Measurements from ENCODE around the gene NPAS3.

NPAS3 gene

DNA sequence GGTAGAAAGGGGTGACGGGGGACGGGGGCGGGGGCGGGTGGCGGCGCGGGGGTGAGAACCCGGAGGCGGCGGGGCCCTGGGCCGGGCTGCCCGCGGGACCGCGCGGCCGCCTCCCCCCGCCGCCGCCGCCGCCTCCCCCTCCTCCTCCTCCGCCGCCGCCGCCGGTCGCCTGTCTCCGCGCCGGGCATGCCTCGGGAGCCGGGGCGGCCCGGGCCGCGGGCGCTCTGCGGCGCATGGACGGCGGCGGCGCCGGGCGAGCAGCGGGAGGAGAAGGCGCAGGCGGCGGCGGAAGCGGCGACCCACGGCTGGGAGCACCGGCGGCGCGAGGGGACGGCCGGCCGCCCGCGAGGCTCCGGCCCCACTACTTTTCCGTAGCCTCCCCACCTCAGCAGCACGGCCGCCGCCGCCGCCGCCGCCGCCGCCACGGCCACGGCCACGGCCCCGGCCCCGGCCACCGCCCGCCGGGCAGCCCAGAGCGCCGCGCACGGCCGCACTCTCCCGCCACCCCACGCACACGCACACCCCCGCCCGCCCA lies at the start of gene NPAS3:
NPAS3 (plus strand) TSS at position 161 of the 535 bp plus-strand sequence.
- H3K27me3 ChIP-seq (ENCODE audit: control insufficient read depth, insufficient read depth, low read length) = peaks cover 24% of the 10 kb centered on the region
- no peaks in the 10 kb centered on the region for H3K36me3 ChIP-seq (ENCODE audit: control insufficient read depth, insufficient read depth, low read length)
- DNase-seq (ENCODE audit: low read depth, low spot score) = no peak
- H3K4me1 ChIP-seq (ENCODE audit: control insufficient read depth, insufficient read depth, low read length) = peaks cover 3% of the 10 kb centered on the region; the same call in 1 of the 2 replicates
- no peak within 1 kb of the TSS for H3K27ac ChIP-seq (ENCODE audit: low read length)
- no peaks in the 10 kb centered on the region for H3K9me3 ChIP-seq (ENCODE audit: control insufficient read depth, insufficient read depth, low read length)
- H3K4me3 ChIP-seq (ENCODE audit: low read length) = peak within 1 kb of the TSS; percentile 47; the same call in 1 of the 2 replicates
- WGBS (ENCODE audit: insufficient coverage, insufficient read length) = no CpG with 5 or more reads among the region's 92 CpGs

DNA sequence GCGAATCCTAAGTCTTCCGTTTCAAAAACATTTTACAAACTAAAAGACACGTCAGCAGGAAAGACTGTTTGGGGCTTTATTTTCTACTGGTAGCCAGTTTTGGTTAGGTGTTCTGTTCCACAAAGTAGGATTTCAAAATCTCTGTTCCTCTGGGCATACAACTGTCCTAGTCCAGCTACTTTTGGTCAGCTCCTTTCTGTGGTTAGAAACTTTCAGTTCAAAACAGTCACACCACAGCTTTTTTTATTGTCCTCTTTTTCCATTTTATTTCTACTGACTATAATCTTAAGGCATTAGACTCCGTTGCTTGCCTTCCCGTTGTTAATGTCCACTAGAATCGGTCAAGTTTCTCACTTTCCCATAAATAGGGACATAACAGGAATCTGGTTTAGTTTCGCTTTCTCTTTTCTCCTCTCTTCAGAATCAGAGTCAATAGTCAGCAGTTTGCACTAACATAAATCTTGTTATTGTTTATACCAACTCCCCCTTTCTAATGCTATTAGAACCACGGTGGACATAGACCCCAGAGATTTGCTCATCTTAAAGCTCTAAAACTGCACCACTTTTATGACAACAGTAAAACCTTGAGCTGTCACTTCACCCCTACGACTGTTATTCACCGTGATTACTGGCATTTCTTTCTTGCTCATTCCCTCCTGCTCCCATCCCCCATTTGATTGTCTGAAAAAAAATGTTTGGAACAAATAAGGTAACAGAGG lies 41.5 kb upstream of the NPAS3 start:
- WGBS (ENCODE audit: insufficient coverage, insufficient read length) = no CpG with 5 or more reads among the region's 10 CpGs
- H3K9me3 ChIP-seq (ENCODE audit: control insufficient read depth, insufficient read depth, low read length) = no peaks in the 10 kb centered on the region
- H3K27ac ChIP-seq (ENCODE audit: low read length) = no peak overlapping the region
- no peak for DNase-seq (ENCODE audit: low read depth, low spot score)
- H3K27me3 ChIP-seq (ENCODE audit: control insufficient read depth, insufficient read depth, low read length) = no peaks in the 10 kb centered on the region
- H3K36me3 ChIP-seq (ENCODE audit: control insufficient read depth, insufficient read depth, low read length) = no peaks in the 10 kb centered on the region
- H3K4me1 ChIP-seq (ENCODE audit: control insufficient read depth, insufficient read depth, low read length) = no peaks in the 10 kb centered on the region
- H3K4me3 ChIP-seq (ENCODE audit: low read length) = no peak overlapping the region

DNA sequence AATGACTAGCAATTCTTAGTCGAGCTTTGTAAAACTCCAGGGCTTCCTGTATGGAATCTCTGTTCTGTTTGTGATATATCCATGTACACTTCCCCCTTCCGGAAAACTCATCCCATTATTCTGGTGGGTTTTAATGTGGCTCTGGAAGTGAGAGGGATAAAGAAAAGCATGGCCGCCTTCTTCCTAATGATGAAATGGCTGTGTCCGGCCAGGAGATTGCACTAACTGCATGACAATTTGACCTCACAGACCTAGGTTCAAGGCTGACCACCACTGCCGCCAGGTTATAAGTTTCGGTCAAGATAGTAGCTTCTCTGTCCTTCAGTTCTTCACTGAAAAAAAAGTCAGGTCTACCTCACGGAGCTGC lies 41.0 kb upstream of the NPAS3 start:
- no peak for DNase-seq (ENCODE audit: low read depth, low spot score)
- Histone ChIP-seq H3K27ac (ENCODE audit: low read length) (no peak overlapping the region), H3K36me3 (ENCODE audit: control insufficient read depth, insufficient read depth, low read length) (no peaks in the 10 kb centered on the region), H3K4me3 (ENCODE audit: low read length) (no peak overlapping the region), H3K4me1 (ENCODE audit: control insufficient read depth, insufficient read depth, low read length) (no peaks in the 10 kb centered on the region), H3K9me3 (ENCODE audit: control insufficient read depth, insufficient read depth, low read length) (no peaks in the 10 kb centered on the region), H3K27me3 (ENCODE audit: control insufficient read depth, insufficient read depth, low read length) (no peaks in the 10 kb centered on the region)
- no CpG with 5 or more reads among the region's 7 CpGs for WGBS (ENCODE audit: insufficient coverage, insufficient read length)

DNA sequence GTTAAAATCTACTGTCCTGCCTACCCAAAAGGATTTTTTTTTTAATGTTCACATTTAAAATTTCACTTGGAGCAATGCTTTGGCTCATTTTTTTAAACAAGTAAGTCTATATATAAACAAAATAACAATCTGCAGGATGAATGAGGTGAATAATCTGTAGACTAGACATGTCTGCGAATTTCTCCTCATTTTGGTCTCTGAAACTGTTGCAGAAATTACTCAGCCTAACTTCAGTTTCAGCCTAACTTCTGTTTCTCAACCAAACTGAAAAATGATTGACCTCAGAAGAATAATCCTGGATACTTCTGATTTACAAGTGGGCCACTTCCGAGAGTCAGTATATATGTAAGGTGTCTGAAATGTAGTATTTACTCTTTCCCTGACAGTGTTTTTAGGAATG lies 39.8 kb upstream of the NPAS3 start:
- H3K27me3 ChIP-seq (ENCODE audit: control insufficient read depth, insufficient read depth, low read length) = no peaks in the 10 kb centered on the region
- WGBS (ENCODE audit: insufficient coverage, insufficient read length) = no CpG with 5 or more reads among the region's 2 CpGs
- no peak overlapping the region for H3K4me3 ChIP-seq (ENCODE audit: low read length)

DNA sequence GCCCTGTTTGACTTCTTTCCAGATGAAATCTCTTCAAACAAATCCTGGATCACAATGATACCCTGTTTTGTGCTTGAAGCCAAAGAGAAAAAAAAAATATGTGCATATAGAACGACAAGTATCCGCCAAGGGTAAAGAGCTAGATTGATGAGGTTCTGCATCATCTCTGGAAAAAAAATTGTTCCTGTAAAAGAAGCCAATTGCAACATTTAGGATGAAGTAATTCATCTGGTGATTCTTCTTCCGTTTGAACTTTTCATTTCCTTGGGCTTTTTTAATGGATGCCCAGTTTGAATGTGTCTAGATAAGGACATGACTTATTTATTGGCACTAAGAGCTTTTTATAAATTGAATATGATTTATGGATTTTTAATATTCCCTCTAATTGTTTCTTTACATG lies 38.1 kb upstream of the NPAS3 start:
- WGBS (ENCODE audit: insufficient coverage, insufficient read length) = no CpG with 5 or more reads among the region's 3 CpGs
- no peak for DNase-seq (ENCODE audit: low read depth, low spot score)
- H3K27me3 ChIP-seq (ENCODE audit: control insufficient read depth, insufficient read depth, low read length) = no peaks in the 10 kb centered on the region
- no peaks in the 10 kb centered on the region for H3K4me1 ChIP-seq (ENCODE audit: control insufficient read depth, insufficient read depth, low read length)
- H3K9me3 ChIP-seq (ENCODE audit: control insufficient read depth, insufficient read depth, low read length) = no peaks in the 10 kb centered on the region
- no peak overlapping the region for H3K27ac ChIP-seq (ENCODE audit: low read length)
- H3K4me3 ChIP-seq (ENCODE audit: low read length) = no peak overlapping the region
- no peaks in the 10 kb centered on the region for H3K36me3 ChIP-seq (ENCODE audit: control insufficient read depth, insufficient read depth, low read length)

More for the DNA sequence above, 39.8 kb upstream of the NPAS3 start:
- H3K36me3 ChIP-seq (ENCODE audit: control insufficient read depth, insufficient read depth, low read length) = no peaks in the 10 kb centered on the region
- DNase-seq (ENCODE audit: low read depth, low spot score) = no peak
- no peaks in the 10 kb centered on the region for H3K9me3 ChIP-seq (ENCODE audit: control insufficient read depth, insufficient read depth, low read length)
- no peak overlapping the region for H3K27ac ChIP-seq (ENCODE audit: low read length)
- H3K4me1 ChIP-seq (ENCODE audit: control insufficient read depth, insufficient read depth, low read length) = no peaks in the 10 kb centered on the region

DNA sequence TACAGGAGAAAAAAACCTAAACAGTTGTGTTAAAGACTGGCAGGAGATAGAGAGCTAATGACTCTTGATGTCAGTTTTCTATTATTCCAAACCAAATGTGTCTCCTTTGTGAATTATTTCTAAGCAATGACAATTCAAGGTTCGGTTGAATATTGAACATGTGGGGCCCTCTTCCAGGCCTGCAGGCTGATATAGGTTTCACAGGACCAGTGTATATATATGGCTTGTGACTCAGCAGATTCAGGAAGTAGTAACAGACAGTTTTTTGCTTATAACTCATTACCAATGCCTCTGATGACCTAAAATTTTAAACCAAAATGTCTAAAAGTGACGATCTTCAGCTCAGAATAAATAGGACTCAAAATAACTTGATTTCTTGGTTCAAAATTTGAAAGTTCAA lies 33.7 kb upstream of the NPAS3 start:
- Histone ChIP-seq H3K4me3 (ENCODE audit: low read length) (no peak overlapping the region), H3K4me1 (ENCODE audit: control insufficient read depth, insufficient read depth, low read length) (no peaks in the 10 kb centered on the region), H3K27me3 (ENCODE audit: control insufficient read depth, insufficient read depth, low read length) (no peaks in the 10 kb centered on the region), H3K27ac (ENCODE audit: low read length) (no peak overlapping the region), H3K36me3 (ENCODE audit: control insufficient read depth, insufficient read depth, low read length) (no peaks in the 10 kb centered on the region), H3K9me3 (ENCODE audit: control insufficient read depth, insufficient read depth, low read length) (no peaks in the 10 kb centered on the region)
- DNase-seq (ENCODE audit: low read depth, low spot score) = no peak
- no CpG with 5 or more reads among the region's 2 CpGs for WGBS (ENCODE audit: insufficient coverage, insufficient read length)

DNA sequence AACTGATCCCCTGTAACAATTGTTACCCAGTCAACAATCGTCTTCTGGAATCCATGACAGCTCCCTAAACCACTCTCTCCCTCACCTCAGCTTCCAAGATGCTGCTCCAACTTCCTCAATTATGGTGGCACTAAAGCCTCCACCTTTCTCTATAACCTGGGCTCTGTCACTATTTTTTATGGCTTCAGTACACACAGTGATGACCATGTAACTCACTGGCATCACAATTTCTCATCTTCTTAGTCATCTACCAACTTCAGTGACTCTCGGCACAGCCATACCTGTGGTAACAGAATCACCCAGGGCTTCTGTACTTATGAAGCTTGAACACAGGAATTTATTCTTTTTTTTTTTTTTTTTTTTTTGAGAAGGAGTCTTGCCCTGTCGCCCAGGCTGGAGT lies 32.0 kb upstream of the NPAS3 start:
- DNase-seq (ENCODE audit: low read depth, low spot score) = no peak
- H3K36me3 ChIP-seq (ENCODE audit: control insufficient read depth, insufficient read depth, low read length) = no peaks in the 10 kb centered on the region
- H3K27me3 ChIP-seq (ENCODE audit: control insufficient read depth, insufficient read depth, low read length) = no peaks in the 10 kb centered on the region
- H3K4me1 ChIP-seq (ENCODE audit: control insufficient read depth, insufficient read depth, low read length) = no peaks in the 10 kb centered on the region
- H3K9me3 ChIP-seq (ENCODE audit: control insufficient read depth, insufficient read depth, low read length) = no peaks in the 10 kb centered on the region
- WGBS (ENCODE audit: insufficient coverage, insufficient read length) = no CpG with 5 or more reads among the region's 3 CpGs
- no peak overlapping the region for H3K27ac ChIP-seq (ENCODE audit: low read length)
- no peak overlapping the region for H3K4me3 ChIP-seq (ENCODE audit: low read length)

DNA sequence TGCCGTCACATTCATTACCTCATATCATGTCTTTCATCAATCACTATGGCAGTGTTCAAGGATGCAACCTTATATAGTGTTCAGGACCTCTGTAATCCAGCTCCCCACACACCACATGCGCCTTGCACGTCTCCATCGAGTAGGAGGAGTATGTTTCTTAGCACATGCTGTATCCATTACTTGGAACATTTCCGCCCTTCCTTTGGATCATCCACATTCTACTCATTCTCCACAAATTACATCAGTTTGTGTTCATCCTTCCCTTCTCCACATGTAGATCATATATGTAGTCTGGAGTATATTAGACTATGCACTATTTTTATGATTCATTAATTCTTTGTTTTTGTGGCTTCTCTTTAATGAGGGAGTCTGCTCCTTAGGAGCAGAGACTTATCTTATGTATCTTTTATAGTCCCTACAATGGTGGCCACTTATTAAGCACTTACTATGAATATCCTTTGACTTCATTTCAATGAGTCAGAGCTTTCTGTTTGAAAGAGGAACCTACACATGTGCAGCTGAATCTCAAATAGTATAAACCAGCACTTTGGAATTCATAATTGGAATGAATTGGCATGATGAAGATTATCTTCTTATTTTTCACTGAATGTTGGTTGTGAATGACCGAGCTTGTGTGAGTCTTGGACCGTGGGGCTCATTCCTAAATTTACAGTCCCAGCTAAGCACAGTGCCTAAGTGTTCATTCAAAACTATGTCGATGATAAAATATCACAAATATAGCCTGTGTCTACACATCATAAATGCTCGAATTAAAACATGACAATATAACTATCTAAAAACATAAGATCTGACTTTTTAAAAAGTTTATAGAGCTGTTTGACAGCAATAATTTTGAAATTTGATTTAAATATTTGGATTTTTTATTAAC lies 30.2 kb upstream of the NPAS3 start:
- Histone ChIP-seq H3K27ac (ENCODE audit: low read length) (no peak overlapping the region), H3K4me3 (ENCODE audit: low read length) (no peak overlapping the region), H3K9me3 (ENCODE audit: control insufficient read depth, insufficient read depth, low read length) (no peaks in the 10 kb centered on the region), H3K36me3 (ENCODE audit: control insufficient read depth, insufficient read depth, low read length) (no peaks in the 10 kb centered on the region), H3K27me3 (ENCODE audit: control insufficient read depth, insufficient read depth, low read length) (no peaks in the 10 kb centered on the region), H3K4me1 (ENCODE audit: control insufficient read depth, insufficient read depth, low read length) (no peaks in the 10 kb centered on the region)
- no CpG with 5 or more reads among the region's 9 CpGs for WGBS (ENCODE audit: insufficient coverage, insufficient read length)
- no peak for DNase-seq (ENCODE audit: low read depth, low spot score)

DNA sequence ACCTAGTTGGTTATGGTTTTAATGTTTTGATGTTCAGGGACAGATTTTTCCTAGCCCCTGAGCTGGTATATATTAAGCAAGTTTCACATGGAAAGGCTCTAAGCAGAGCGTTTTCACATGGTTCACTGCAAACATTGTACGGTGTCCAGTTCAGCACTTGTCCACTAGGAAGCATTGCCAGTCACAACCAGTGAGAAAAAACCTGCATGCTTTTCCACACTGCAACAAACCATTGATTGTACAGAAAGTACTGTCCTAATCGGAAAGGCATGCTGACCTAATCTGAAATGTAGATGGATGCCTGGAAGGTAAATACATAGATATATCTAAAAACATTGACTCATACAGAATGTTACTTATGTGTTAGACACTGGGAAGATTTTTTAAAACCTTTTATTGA lies 25.0 kb upstream of the NPAS3 start:
- H3K27ac ChIP-seq (ENCODE audit: low read length) = no peak overlapping the region
- no CpG with 5 or more reads among the region's 3 CpGs for WGBS (ENCODE audit: insufficient coverage, insufficient read length)
- H3K9me3 ChIP-seq (ENCODE audit: control insufficient read depth, insufficient read depth, low read length) = no peaks in the 10 kb centered on the region
- no peaks in the 10 kb centered on the region for H3K36me3 ChIP-seq (ENCODE audit: control insufficient read depth, insufficient read depth, low read length)
- H3K4me3 ChIP-seq (ENCODE audit: low read length) = no peak overlapping the region
- DNase-seq (ENCODE audit: low read depth, low spot score) = no peak
- no peaks in the 10 kb centered on the region for H3K27me3 ChIP-seq (ENCODE audit: control insufficient read depth, insufficient read depth, low read length)
- no peaks in the 10 kb centered on the region for H3K4me1 ChIP-seq (ENCODE audit: control insufficient read depth, insufficient read depth, low read length)

DNA sequence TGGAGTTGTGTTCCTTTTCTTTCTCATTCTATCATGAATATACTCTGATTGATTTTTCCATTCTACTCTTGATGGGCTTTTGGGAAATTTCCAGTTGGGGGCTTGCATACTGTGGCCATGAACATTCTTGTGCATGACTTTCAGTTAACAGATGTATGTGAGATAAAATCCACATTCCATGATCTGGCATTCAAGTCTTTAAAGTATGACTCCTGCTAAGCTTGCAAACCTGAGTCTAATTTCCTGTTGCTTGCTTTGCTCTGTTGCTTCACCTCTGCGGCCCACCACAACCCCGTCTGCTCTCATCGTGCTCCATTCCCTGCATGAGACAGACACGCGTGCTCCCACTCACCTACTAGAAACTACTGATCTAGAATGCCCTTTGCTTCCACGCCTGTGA lies 24.3 kb upstream of the NPAS3 start:
- no peaks in the 10 kb centered on the region for H3K36me3 ChIP-seq (ENCODE audit: control insufficient read depth, insufficient read depth, low read length)
- no peaks in the 10 kb centered on the region for H3K27me3 ChIP-seq (ENCODE audit: control insufficient read depth, insufficient read depth, low read length)
- H3K4me3 ChIP-seq (ENCODE audit: low read length) = no peak overlapping the region
- DNase-seq (ENCODE audit: low read depth, low spot score) = no peak
- no peak overlapping the region for H3K27ac ChIP-seq (ENCODE audit: low read length)
- WGBS (ENCODE audit: insufficient coverage, insufficient read length) = no CpG with 5 or more reads among the region's 6 CpGs
- H3K4me1 ChIP-seq (ENCODE audit: control insufficient read depth, insufficient read depth, low read length) = no peaks in the 10 kb centered on the region
- H3K9me3 ChIP-seq (ENCODE audit: control insufficient read depth, insufficient read depth, low read length) = no peaks in the 10 kb centered on the region
